Tibial artery (tissue), 4 donors: ENCODE measurements around the gene RTKN.
"Not testable (repeated sequence)": the region's sequence is repeated elsewhere in the genome, so short reads cannot be mapped to it uniquely, and the experiment has no call there.

Experiments used
- DNase-seq, 2 donors: peaks; one replicate each; pipeline ENCODE4 v3.0.0-alpha.2; 2019
- H3K27ac ChIP-seq, 2 donors: fragments of 200-600 bp; sonication (generic) in 1 of 2; 1 replicate in 1 of 2; 2 replicates in 1 of 2; pipeline ENCODE4 v1.5.1; 2018 to 2019; ENCODE audit warnings: mild to moderate bottlenecking in 1 of 2
- H3K27me3 ChIP-seq, 2 donors: fragments of 200-600 bp; sonication (generic) in 1 of 2; one replicate each; pipeline versions ENCODE4 v1.5.1 to v1.6.0; 2016 to 2019
- H3K36me3 ChIP-seq, 3 donors: fragments of 200-600 bp; sonication (generic) in 2 of 3; one replicate each; pipeline ENCODE4 v1.5.1; 2016 to 2019; ENCODE audit warnings: mild to moderate bottlenecking in 2 of 3
- H3K4me1 ChIP-seq, 4 donors: fragments of 200-600 bp; sonication (generic) in 2 of 4; 1 replicate in 3 of 4; 2 replicates in 1 of 4; pipeline ENCODE4 v1.5.1; 2016 to 2019
- H3K4me3 ChIP-seq, 2 donors: fragments of 200-600 bp; sonication (generic) in 1 of 2; 1 replicate in 1 of 2; 2 replicates in 1 of 2; pipeline ENCODE4 v1.5.1; 2018 to 2019; ENCODE audit warnings: mild to moderate bottlenecking in 2 of 2
- H3K9me3 ChIP-seq, 3 donors: fragments of 200-600 bp; sonication (generic) in 1 of 3; one replicate each; pipeline ENCODE4 v1.5.1; 2016 to 2019
- intact Hi-C: fragments of 100-400 bp; cut with DNase I; formaldehyde crosslinking; loops from one replicate; pipeline ENCODE4 v1.15.0; 2023; ENCODE audit warnings: low total_unique reads
- TF ChIP-seq, protein P1 (sequence below), 2 experiments: fragments of 200-600 bp in 1 of 2; fragments of 450-650 bp in 1 of 2; IDR thresholded peaks; one replicate each; pipeline ENCODE4 v1.5.1; 2017 to 2019; ENCODE audit warnings: antibody characterized with exemption in 2 of 2, mild to moderate bottlenecking in 1 of 2, moderate library complexity in 1 of 2

The RTKN gene

DNA sequence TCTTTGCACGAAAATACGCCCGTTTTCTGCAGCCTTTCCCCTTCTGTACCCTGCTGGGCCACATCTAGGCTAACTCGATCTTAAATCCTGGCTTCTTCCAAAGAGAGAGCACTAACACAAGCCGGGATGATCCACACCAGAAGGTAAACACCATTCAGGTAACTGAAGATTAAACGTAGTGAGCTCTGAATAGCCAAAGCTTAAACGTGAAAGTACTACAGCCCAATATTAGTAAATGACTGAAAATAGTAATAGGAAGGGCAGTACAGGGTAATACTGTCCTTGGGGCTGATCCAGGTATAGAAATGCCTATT, 31.2 kb upstream of the RTKN start:
- Histone ChIP-seq H3K27ac (peak overlapping the region; percentile 78 to 85), H3K36me3 (peaks cover 15 to 38% (median 15%) of the 10 kb centered on the region in 3 donors), H3K27me3 (no peaks in the 10 kb centered on the region), H3K4me1 (peaks cover 0 to 25% (median 13%) of the 10 kb centered on the region in 4 donors), H3K4me3 (peak overlapping the region; percentile 61 to 69), H3K9me3 (no peaks in the 10 kb centered on the region)
- no peak for DNase-seq
- intact Hi-C loops, result no loop called here
- TF ChIP-seq, protein P1, sequence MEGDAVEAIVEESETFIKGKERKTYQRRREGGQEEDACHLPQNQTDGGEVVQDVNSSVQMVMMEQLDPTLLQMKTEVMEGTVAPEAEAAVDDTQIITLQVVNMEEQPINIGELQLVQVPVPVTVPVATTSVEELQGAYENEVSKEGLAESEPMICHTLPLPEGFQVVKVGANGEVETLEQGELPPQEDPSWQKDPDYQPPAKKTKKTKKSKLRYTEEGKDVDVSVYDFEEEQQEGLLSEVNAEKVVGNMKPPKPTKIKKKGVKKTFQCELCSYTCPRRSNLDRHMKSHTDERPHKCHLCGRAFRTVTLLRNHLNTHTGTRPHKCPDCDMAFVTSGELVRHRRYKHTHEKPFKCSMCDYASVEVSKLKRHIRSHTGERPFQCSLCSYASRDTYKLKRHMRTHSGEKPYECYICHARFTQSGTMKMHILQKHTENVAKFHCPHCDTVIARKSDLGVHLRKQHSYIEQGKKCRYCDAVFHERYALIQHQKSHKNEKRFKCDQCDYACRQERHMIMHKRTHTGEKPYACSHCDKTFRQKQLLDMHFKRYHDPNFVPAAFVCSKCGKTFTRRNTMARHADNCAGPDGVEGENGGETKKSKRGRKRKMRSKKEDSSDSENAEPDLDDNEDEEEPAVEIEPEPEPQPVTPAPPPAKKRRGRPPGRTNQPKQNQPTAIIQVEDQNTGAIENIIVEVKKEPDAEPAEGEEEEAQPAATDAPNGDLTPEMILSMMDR (IDR thresholded peaks at IDR 0.05), result no peak

DNA sequence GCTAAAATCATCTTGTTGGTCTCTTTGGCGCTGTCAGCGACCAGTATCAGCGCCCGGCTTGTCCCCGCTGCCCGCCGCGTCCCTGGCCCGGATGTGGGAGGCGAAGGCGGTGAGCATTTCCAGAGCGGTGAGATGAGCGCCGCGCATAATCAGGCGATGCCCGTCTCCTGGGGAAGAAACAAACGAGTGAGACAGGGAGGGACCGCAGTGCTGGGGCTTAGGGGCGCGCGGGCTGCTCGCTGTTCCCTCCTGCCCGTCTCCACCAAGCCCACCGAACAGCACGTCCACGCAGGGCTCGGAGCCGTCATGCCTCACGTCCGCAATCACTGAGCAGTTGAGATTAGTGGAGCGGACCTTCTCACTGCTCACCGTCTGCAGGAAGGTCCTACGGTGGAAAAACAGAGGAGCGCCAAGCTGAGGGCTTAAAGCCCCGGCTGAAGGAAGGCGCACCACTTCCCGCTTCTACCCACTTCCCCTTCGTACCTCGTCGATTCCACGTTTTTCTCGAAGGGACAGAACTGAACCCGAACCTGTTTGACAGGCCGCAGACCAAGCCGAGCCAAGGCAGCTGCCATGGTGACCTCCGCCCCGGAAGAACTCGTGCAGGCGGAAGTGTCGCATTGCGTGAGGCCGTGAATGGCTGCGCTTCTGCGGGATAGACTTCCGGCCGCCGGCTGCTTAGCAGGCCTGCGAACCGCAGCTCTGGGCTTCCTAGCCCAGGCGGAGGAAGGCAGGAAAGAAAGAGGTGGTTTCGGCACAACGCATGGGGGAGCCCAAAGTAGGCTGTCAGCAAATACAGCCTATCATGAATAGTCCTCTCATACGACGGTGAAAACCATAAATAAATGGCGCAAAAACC, 30.6 kb upstream of the RTKN start, which contains the start of gene MRPL53:
TSS of gene MRPL53 (minus strand) at position 595 of the 859 bp plus-strand sequence. CDS start at position 575, 20 bp downstream.
- H3K36me3 ChIP-seq, result peaks cover 13 to 32% (median 15%) of the 10 kb centered on the region in 3 donors
- peaks cover 0 to 25% (median 13%) of the 10 kb centered on the region in 4 donors for H3K4me1 ChIP-seq
- H3K9me3 ChIP-seq, result no peaks in the 10 kb centered on the region
- intact Hi-C loops, result no loop called here
- TF ChIP-seq, protein P1 (IDR thresholded peaks at IDR 0.05), result peak in 1 of 2 experiments; percentile 2
- peak; percentile 94 to 95 for DNase-seq
- peak within 1 kb of the TSS; percentile 78 to 85 for H3K27ac ChIP-seq
- no peaks in the 10 kb centered on the region for H3K27me3 ChIP-seq
- H3K4me3 ChIP-seq, result peak within 1 kb of the TSS; percentile 61 to 69

GRCh38 chr2:74471332-74472065, 29.8 kb upstream of the RTKN start:
- Histone ChIP-seq H3K27ac (peak overlapping the region; percentile 78 to 85), H3K27me3 (no peaks in the 10 kb centered on the region), H3K36me3 (peaks cover 13 to 29% (median 15%) of the 10 kb centered on the region in 3 donors), H3K4me1 (peaks cover 0 to 25% (median 13%) of the 10 kb centered on the region in 4 donors), H3K9me3 (no peaks in the 10 kb centered on the region), H3K4me3 (peak overlapping the region; percentile 61 to 69)
- intact Hi-C loops, result no loop called here
- TF ChIP-seq, protein P1 (IDR thresholded peaks at IDR 0.05), result no peak
- no peak for DNase-seq

DNA sequence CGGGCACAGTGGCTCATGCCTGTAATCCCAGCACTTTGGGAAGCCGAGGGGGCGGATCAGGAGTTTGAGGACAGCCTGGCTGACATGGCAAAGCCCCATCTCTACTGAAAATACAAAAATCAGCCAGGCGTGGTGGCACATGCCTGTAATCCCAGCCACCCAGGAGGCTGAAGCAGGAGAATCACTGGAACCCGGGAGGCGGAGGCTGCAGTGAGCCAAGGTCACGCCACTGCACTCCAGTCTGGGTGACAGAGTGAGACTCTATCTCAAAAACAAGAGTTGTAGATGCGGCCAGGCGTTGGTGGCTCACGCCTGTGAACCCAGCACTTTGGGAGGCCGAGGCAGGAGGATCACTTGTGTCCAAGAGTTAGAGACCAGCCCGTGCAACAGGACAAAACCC, 29.0 kb upstream of the RTKN start:
- intact Hi-C loops, H3K27me3 ChIP-seq, H3K9me3 ChIP-seq, H3K4me3 ChIP-seq, H3K27ac ChIP-seq, DNase-seq: not testable (repeated sequence)
- H3K36me3 ChIP-seq, result peaks cover 13 to 22% (median 15%) of the 10 kb centered on the region in 3 donors
- H3K4me1 ChIP-seq, result peaks cover 0 to 32% (median 20%) of the 10 kb centered on the region in 4 donors

- Histone ChIP-seq H3K9me3 (no peaks in the 10 kb centered on the region), H3K36me3 (peaks cover 0 to 27% (median 10%) of the 10 kb centered on the region in 3 donors), H3K4me1 (peaks cover 0 to 23% (median 18%) of the 10 kb centered on the region in 4 donors), H3K27ac (peak overlapping the region; percentile 81 to 88), H3K27me3 (no peaks in the 10 kb centered on the region), H3K4me3 (peak overlapping the region; percentile 63 to 79)
- TF ChIP-seq, protein P1 (IDR thresholded peaks at IDR 0.05), result no peak
- intact Hi-C loops, result no loop called here
- no peak for DNase-seq
Observed at GRCh38 chr2:74464406-74464805, 22.7 kb upstream of the RTKN start.

DNA sequence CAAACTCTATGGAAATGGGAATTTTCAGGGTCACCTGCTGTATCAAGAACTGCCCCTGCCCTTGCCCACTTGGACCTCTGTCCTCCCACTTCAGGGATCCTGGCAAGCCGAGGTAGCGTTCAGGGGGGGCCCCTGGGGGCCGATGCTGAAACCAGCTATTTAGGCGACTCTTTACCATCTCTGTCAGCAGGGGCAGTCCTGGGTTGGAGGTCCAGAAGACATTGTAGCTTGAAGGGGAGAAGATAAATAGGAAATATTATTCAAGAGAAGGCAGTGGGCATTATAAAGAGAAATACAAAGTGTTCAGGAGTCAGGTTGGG, 21.0 kb upstream of the RTKN start:
- Histone ChIP-seq H3K36me3 (peaks cover 0 to 27% (median 10%) of the 10 kb centered on the region in 3 donors), H3K9me3 (no peaks in the 10 kb centered on the region), H3K4me1 (peaks cover 0 to 32% (median 27%) of the 10 kb centered on the region in 4 donors), H3K27me3 (no peaks in the 10 kb centered on the region), H3K27ac (no peak overlapping the region), H3K4me3 (no peak overlapping the region)
- no peak for DNase-seq
- TF ChIP-seq, protein P1 (IDR thresholded peaks at IDR 0.05), result no peak
- intact Hi-C loops, result no loop called here
